CD4-positive, alpha-beta T cell treated with Interferon alpha-2 for 1 hour (primary cell): ENCODE results near the gene S100A5.

Experiments
- DNase-seq, 2 donors: peaks; one replicate each; pipeline ENCODE4 v3.0.0-alpha.2; 2020 to 2022

S100A5 gene

GRCh38 chr1:153506386-153506785 lies 34.3 kb downstream of the S100A5 start:
- no peak for DNase-seq

- DNase-seq = no peak
Observed at GRCh38 chr1:153505576-153505975, 35.2 kb downstream of the S100A5 start.

- DNase-seq = no peak
Observed at GRCh38 chr1:153503766-153504165, 37.0 kb downstream of the S100A5 start.

GRCh38 chr1:153498746-153499145 lies 42.0 kb downstream of the S100A5 start:
- DNase-seq = no peak

DNA sequence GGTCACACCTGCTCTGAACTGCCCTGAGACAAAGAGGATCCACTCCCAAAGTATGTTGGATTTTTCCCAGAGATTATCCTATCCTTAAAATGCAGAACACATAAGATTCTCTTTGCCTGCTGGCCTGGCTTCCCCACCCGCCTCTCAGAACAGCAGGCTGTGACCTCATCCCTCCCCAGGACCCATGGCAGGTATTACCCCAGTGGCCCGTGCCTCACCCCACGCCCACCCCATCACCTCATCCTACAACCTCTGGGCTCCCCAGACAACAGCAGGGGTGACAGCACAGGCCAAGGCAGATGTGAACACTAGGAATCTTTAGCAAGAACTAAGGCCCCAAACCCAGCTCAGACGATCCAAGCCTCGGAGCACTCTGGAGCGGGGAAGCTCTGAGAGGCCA lies 45.2 kb downstream of the S100A5 start:
- DNase-seq = no peak

GRCh38 chr1:153494976-153495535 lies 45.7 kb downstream of the S100A5 start:
- DNase-seq = peak; percentile 66 to 71

DNA sequence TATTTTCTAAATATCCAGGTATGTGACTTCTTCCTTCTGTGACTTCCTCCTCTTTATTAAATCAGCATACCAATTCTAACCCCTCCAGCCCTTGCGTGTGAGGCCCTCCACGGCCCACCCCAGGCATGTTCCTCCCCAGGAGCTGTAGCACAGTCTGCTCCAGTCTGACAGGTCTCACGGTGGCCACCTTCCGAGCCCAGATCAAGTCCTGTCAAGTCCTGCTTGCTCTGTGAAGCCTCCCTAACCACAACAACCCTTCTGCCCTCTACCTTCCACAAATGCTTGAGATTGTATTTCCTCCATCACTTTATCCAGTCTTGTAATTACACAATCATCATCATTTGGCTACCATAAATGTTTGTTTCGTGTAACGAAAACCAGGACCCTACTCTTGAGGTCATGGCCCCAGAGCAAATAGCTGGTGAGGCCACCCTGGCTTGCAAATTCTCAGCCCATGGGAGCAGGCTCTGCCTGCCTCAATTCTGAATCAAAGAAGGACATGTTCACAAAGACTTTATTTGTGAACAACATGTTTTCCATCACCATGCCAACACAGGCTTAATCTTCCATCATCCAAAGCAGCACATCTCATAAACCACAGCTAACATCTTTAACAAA lies 47.3 kb downstream of the S100A5 start:
- no peak for DNase-seq

DNA sequence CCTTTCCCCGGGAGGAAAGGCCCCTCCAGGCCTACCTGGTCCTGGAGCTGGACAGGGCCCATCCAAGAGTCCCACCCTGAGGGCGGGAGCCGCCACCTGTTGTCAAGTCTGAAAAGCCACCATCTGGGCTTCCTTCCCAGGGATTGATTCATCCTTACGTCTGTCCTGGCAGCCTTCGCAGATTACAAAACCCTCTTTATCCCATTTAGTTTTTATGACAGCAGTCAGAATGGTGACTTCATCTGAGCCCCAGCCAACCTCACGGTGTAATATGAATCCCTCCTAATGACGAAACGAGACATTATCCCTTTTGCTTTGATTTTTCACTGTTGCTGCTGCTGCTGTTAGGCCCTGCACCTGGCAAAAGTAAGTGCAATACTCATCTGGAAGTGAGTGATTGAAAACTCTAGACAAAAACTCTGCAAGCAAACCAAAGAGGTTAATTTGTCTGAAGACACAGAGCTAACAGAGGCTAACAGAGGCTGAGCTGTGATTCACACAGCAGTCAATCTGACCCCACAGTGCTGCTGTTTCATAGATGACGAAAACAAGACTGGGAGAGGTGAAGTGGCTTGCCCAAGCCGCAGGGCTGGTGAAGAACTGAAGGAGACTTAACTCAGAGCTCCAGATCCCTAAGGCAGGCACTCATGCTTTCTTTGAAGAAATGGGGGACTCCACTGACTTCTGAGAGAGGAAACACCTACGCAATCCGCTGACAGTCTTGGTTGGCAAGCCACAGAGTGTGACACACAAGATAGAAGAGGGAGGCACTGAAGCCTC lies 50.3 kb downstream of the S100A5 start:
- peak in 1 of 2 donors; percentile 23 for DNase-seq

DNA sequence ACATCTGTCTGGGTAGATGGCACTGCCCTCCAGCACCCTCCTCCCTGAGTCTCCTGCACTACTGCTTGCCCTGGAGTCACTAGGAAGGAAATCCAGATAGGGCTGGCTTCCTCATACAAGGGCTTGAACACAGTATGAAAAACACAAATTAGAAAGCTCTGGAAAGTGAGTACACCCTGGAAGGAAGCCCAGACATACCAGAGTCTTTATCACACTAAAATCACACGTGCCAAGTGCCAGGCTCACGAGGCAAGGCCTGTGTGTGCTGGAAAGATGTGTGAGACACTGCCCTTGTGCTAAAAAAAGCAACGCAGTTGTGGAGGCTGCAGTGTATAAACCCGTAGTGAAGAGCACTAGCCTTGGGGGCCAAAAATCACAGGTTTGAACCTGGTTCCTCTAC lies 52.0 kb downstream of the S100A5 start:
- DNase-seq = no peak

GRCh38 chr1:153487707-153488106 lies 53.0 kb downstream of the S100A5 start:
- DNase-seq = no peak
